Hypothalamus (tissue), 51 donors: ENCODE measurements around the gene SLC13A3.
A peak's percentile ranks its signal among the peaks of the same experiment; 100 is the strongest.

Experiments
- DNase-seq, 51 donors: peaks; one replicate each; lab custom pipeline; 2025; lab: John Stamatoyannopoulos, UW

The SLC13A3 gene

GRCh38 chr20:46660487-46660886 is 9.2 kb upstream of the SLC13A3 start:
- DNase-seq, result no peak

GRCh38 chr20:46657618-46658017 is 6.4 kb upstream of the SLC13A3 start:
- no peak for DNase-seq

GRCh38 chr20:46657137-46657536 is 5.9 kb upstream of the SLC13A3 start:
- DNase-seq, result no peak

- no peak for DNase-seq
Measured at GRCh38 chr20:46652699-46653098, 1.4 kb upstream of the SLC13A3 start.

- no peak for DNase-seq
Measured at GRCh38 chr20:46650575-46651090, 626 bp downstream of the SLC13A3 start.

- no peak for DNase-seq
Measured at GRCh38 chr20:46649965-46650542, 1.2 kb downstream of the SLC13A3 start.

GRCh38 chr20:46649650-46649949 is 1.7 kb downstream of the SLC13A3 start:
- no peak for DNase-seq

GRCh38 chr20:46648903-46649649 is 2.2 kb downstream of the SLC13A3 start:
- peak in 1 of 51 donors; percentile 29 for DNase-seq

- DNase-seq, result peak in 7 of 51 donors; percentile 12 to 56 (median 27)
Measured at GRCh38 chr20:46647469-46647868, 3.8 kb downstream of the SLC13A3 start.

- DNase-seq, result no peak
Measured at GRCh38 chr20:46646659-46647380, 4.4 kb downstream of the SLC13A3 start.

GRCh38 chr20:46646122-46646521 is 5.1 kb downstream of the SLC13A3 start:
- no peak for DNase-seq

- no peak for DNase-seq
Measured at GRCh38 chr20:46644733-46645132, 6.5 kb downstream of the SLC13A3 start.

GRCh38 chr20:46644160-46644559 is 7.1 kb downstream of the SLC13A3 start:
- DNase-seq, result no peak

- DNase-seq, result no peak
Measured at GRCh38 chr20:46642969-46643343, 8.3 kb downstream of the SLC13A3 start.

GRCh38 chr20:46642265-46642968 is 8.8 kb downstream of the SLC13A3 start:
- DNase-seq, result no peak

GRCh38 chr20:46641424-46641823 is 9.8 kb downstream of the SLC13A3 start:
- no peak for DNase-seq

GRCh38 chr20:46640536-46641311 is 10.5 kb downstream of the SLC13A3 start:
- no peak for DNase-seq

GRCh38 chr20:46640044-46640443 is 11.2 kb downstream of the SLC13A3 start:
- DNase-seq, result no peak

- DNase-seq, result no peak
Measured at GRCh38 chr20:46639587-46639986, 11.7 kb downstream of the SLC13A3 start.

GRCh38 chr20:46638898-46639274 is 12.4 kb downstream of the SLC13A3 start:
- no peak for DNase-seq
